ENCODE measurements around the gene ASB13. TPM values are rescaled to one million over a fixed set of nuclear protein-coding genes. Genes with fewer than 3 reads are reported as not detected.

The ASB13 gene
- 13.3 TPM for polyA plus RNA-seq (2013, experiment 1 of 2)
- 13.2 TPM for polyA plus RNA-seq (2013, experiment 2 of 2)

DNA sequence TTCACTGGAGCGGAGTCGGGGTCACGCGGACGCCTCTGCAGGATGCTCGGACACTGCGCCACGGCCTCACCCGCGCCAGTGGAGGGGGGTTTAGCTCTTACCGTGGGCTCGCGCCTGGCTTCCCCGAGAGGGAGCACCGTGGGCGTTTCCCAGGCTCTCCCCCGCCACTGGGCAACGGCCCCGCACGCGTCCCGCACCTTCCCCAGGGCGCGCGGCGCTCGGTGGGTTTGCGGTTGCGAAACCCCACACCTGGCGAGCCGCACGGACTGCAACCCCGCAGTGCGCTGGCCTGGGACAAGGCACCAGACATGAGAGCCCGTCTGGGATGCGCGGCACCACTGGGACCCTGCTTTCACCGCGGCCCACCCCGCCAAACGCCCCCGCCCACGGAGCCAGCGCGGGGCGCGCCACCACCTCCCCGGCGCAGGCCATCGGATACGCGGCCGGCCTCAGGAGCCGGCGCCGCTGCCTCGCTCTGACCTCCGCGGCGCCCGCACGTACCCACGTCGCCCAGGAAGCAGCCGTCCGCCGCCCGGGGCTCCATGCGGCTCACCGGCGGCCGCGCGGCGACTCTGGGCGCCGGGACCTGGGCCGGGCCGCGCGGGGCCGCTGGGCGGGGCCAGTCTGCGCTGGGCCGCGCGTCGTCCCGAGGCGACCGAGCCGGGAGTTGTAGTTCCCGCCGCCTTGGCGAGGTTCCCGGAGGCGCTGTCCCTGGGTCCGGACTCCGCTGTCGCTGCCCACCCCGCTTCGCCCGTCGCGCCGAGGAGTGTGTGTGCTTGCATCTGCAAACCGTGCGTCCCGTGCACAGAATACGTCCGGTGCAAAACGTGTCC lies at the start of gene ASB13:
ASB13 (minus strand) TSS at position 588 of the 833 bp plus-strand sequence; CDS start at position 544, 44 bp downstream.
- Histone ChIP-seq H3K14ac (ENCODE audit: low read length) (peak within 1 kb of the TSS; percentile 97), H3K4me2 (ENCODE audit: insufficient read depth, low read length, poor library complexity, severe bottlenecking) (peak within 1 kb of the TSS; percentile 96), H3K18ac (ENCODE audit: low read length) (peak within 1 kb of the TSS; percentile 97), H3K9me3 (replicated peaks in 1 of 2; ENCODE audit: control insufficient read depth in 2 of 2, insufficient read depth in 1 of 2, low read depth in 1 of 2, low read length in 2 of 2) (peaks cover 0 to 2% of the 10 kb centered on the region in 2 donors), H2AFZ (ENCODE audit: low read length) (peak within 1 kb of the TSS; percentile 92), H2BK15ac (ENCODE audit: low read length) (peak within 1 kb of the TSS; percentile 92), H4K91ac (ENCODE audit: low read depth, low read length, poor library complexity) (no peak within 1 kb of the TSS), H3K4me1 (ENCODE audit: control insufficient read depth in 2 of 2, insufficient read depth in 1 of 2, low read depth in 1 of 2, low read length in 2 of 2) (peaks cover 4 to 5% of the 10 kb centered on the region in 2 donors), H3K36me3 (replicated peaks in 1 of 2; ENCODE audit: control insufficient read depth in 2 of 2, insufficient read depth in 2 of 2, low read length in 2 of 2) (no peaks in the 10 kb centered on the region), H3K9ac (ENCODE audit: low read depth, low read length, poor library complexity) (peak within 1 kb of the TSS; percentile 97), H3K4ac (ENCODE audit: low read length) (peak within 1 kb of the TSS; percentile 99), H3K4me3 (ENCODE audit: low read length in 2 of 2) (peak within 1 kb of the TSS; percentile 59 to 99), H3K27me3 (ENCODE audit: control insufficient read depth in 3 of 3, insufficient read depth in 3 of 3, low read depth in 1 of 3, low read length in 3 of 3) (peaks cover 0 to 27% (median 7%) of the 10 kb centered on the region in 3 experiments), H3K23ac (ENCODE audit: low read depth, low read length, poor library complexity) (peak within 1 kb of the TSS; percentile 76), H3K27ac (replicated peaks; ENCODE audit: low read length) (no peak within 1 kb of the TSS), H2BK5ac (ENCODE audit: low read length) (peak within 1 kb of the TSS; percentile 53), H2BK120ac (ENCODE audit: low read depth, low read length) (peak within 1 kb of the TSS; percentile 47), H4K8ac (ENCODE audit: low read depth, low read length) (peak within 1 kb of the TSS; percentile 82), H3K79me1 (ENCODE audit: low read depth, low read length) (peaks cover 4% of the 10 kb centered on the region), H2BK12ac (ENCODE audit: low read length) (peak within 1 kb of the TSS; percentile 10), H2AK5ac (ENCODE audit: low read depth, low read length) (peak within 1 kb of the TSS; percentile 92)
- WGBS, 2 donors (ENCODE audit: extremely low coverage in 2 of 2, insufficient read length in 2 of 2, insufficient replicate concordance in 1 of 2), result no CpG with 5 or more reads among the region's 112 CpGs
- peak; percentile 56 for DNase-seq (ENCODE audit: low spot score)

- Histone ChIP-seq H3K4me3 (ENCODE audit: low read length in 2 of 2) (no peak overlapping the region), H3K79me1 (ENCODE audit: low read depth, low read length) (no peaks in the 10 kb centered on the region), H3K36me3 (replicated peaks in 1 of 2; ENCODE audit: control insufficient read depth in 2 of 2, insufficient read depth in 2 of 2, low read length in 2 of 2) (no peaks in the 10 kb centered on the region), H3K23ac (ENCODE audit: low read depth, low read length, poor library complexity) (no peak overlapping the region), H3K14ac (ENCODE audit: low read length) (no peak overlapping the region), H3K27ac (replicated peaks; ENCODE audit: low read length) (no peak overlapping the region), H2BK15ac (ENCODE audit: low read length) (no peak overlapping the region), H2AFZ (ENCODE audit: low read length) (no peak overlapping the region), H2BK12ac (ENCODE audit: low read length) (no peak overlapping the region), H4K91ac (ENCODE audit: low read depth, low read length, poor library complexity) (no peak overlapping the region), H3K4me1 (ENCODE audit: control insufficient read depth in 2 of 2, insufficient read depth in 1 of 2, low read depth in 1 of 2, low read length in 2 of 2) (peaks cover 0 to 2% of the 10 kb centered on the region in 2 donors), H4K8ac (ENCODE audit: low read depth, low read length) (no peak overlapping the region), H3K9me3 (replicated peaks in 1 of 2; ENCODE audit: control insufficient read depth in 2 of 2, insufficient read depth in 1 of 2, low read depth in 1 of 2, low read length in 2 of 2) (no peaks in the 10 kb centered on the region), H3K27me3 (ENCODE audit: control insufficient read depth in 3 of 3, insufficient read depth in 3 of 3, low read depth in 1 of 3, low read length in 3 of 3) (no peaks in the 10 kb centered on the region), H2AK5ac (ENCODE audit: low read depth, low read length) (no peak overlapping the region), H3K4me2 (ENCODE audit: insufficient read depth, low read length, poor library complexity, severe bottlenecking) (no peak overlapping the region), H3K4ac (ENCODE audit: low read length) (no peak overlapping the region), H2BK5ac (ENCODE audit: low read length) (no peak overlapping the region), H3K18ac (ENCODE audit: low read length) (no peak overlapping the region), H2BK120ac (ENCODE audit: low read depth, low read length) (no peak overlapping the region), H3K9ac (ENCODE audit: low read depth, low read length, poor library complexity) (no peak overlapping the region)
- no peak for DNase-seq (ENCODE audit: low spot score)
- 100% methylated on average over 1 of the region's 4 CpGs; no CpG with 5 or more reads in 1 of the 2 donors for WGBS, 2 donors (ENCODE audit: extremely low coverage in 2 of 2, insufficient read length in 2 of 2, insufficient replicate concordance in 1 of 2)
Observed at GRCh38 chr10:5711642-5712041, 45.2 kb upstream of the ASB13 start.

GRCh38 chr10:5710859-5711258 lies 44.5 kb upstream of the ASB13 start:
- Histone ChIP-seq H3K14ac (ENCODE audit: low read length) (no peak overlapping the region), H4K91ac (ENCODE audit: low read depth, low read length, poor library complexity) (no peak overlapping the region), H3K23ac (ENCODE audit: low read depth, low read length, poor library complexity) (no peak overlapping the region), H2BK15ac (ENCODE audit: low read length) (no peak overlapping the region), H3K9me3 (replicated peaks in 1 of 2; ENCODE audit: control insufficient read depth in 2 of 2, insufficient read depth in 1 of 2, low read depth in 1 of 2, low read length in 2 of 2) (no peaks in the 10 kb centered on the region), H3K4ac (ENCODE audit: low read length) (no peak overlapping the region), H3K4me1 (ENCODE audit: control insufficient read depth in 2 of 2, insufficient read depth in 1 of 2, low read depth in 1 of 2, low read length in 2 of 2) (peaks cover 0 to 2% of the 10 kb centered on the region in 2 donors), H3K18ac (ENCODE audit: low read length) (no peak overlapping the region), H3K36me3 (replicated peaks in 1 of 2; ENCODE audit: control insufficient read depth in 2 of 2, insufficient read depth in 2 of 2, low read length in 2 of 2) (no peaks in the 10 kb centered on the region), H4K8ac (ENCODE audit: low read depth, low read length) (no peak overlapping the region), H2AK5ac (ENCODE audit: low read depth, low read length) (no peak overlapping the region), H2BK5ac (ENCODE audit: low read length) (no peak overlapping the region), H3K4me3 (ENCODE audit: low read length in 2 of 2) (no peak overlapping the region), H2BK12ac (ENCODE audit: low read length) (no peak overlapping the region), H3K27me3 (ENCODE audit: control insufficient read depth in 3 of 3, insufficient read depth in 3 of 3, low read depth in 1 of 3, low read length in 3 of 3) (no peaks in the 10 kb centered on the region), H2AFZ (ENCODE audit: low read length) (no peak overlapping the region), H2BK120ac (ENCODE audit: low read depth, low read length) (no peak overlapping the region), H3K27ac (replicated peaks; ENCODE audit: low read length) (no peak overlapping the region), H3K9ac (ENCODE audit: low read depth, low read length, poor library complexity) (no peak overlapping the region), H3K79me1 (ENCODE audit: low read depth, low read length) (no peaks in the 10 kb centered on the region), H3K4me2 (ENCODE audit: insufficient read depth, low read length, poor library complexity, severe bottlenecking) (no peak overlapping the region)
- no peak for DNase-seq (ENCODE audit: low spot score)
- no CpG with 5 or more reads among the region's 1 CpG for WGBS, 2 donors (ENCODE audit: extremely low coverage in 2 of 2, insufficient read length in 2 of 2, insufficient replicate concordance in 1 of 2)

DNA sequence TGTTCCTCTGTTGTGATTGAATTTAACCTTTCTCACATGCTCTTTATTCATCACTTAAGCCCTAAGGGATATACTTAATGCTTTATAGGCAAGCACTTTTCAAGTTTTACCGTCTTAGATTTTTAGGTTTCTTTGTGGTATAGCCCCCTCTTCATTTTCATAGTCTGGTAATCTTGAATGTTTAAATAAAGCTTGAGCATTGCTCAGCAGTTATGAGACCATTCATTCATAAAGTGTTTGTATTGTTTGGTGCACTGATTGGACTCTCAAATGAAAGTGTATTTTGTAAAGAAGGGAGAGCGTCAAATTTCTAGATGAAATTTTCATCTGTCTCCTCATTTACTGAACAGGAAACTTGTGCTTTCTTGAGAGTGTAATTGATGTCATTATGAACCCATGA lies 43.5 kb upstream of the ASB13 start:
- Histone ChIP-seq H2AFZ (ENCODE audit: low read length) (no peak overlapping the region), H3K23ac (ENCODE audit: low read depth, low read length, poor library complexity) (no peak overlapping the region), H2BK12ac (ENCODE audit: low read length) (no peak overlapping the region), H3K27ac (replicated peaks; ENCODE audit: low read length) (no peak overlapping the region), H3K79me1 (ENCODE audit: low read depth, low read length) (no peaks in the 10 kb centered on the region), H3K14ac (ENCODE audit: low read length) (no peak overlapping the region), H3K4me1 (ENCODE audit: control insufficient read depth in 2 of 2, insufficient read depth in 1 of 2, low read depth in 1 of 2, low read length in 2 of 2) (peaks cover 0 to 2% of the 10 kb centered on the region in 2 donors), H3K9me3 (replicated peaks in 1 of 2; ENCODE audit: control insufficient read depth in 2 of 2, insufficient read depth in 1 of 2, low read depth in 1 of 2, low read length in 2 of 2) (no peaks in the 10 kb centered on the region), H3K18ac (ENCODE audit: low read length) (no peak overlapping the region), H4K91ac (ENCODE audit: low read depth, low read length, poor library complexity) (no peak overlapping the region), H2AK5ac (ENCODE audit: low read depth, low read length) (no peak overlapping the region), H3K27me3 (ENCODE audit: control insufficient read depth in 3 of 3, insufficient read depth in 3 of 3, low read depth in 1 of 3, low read length in 3 of 3) (no peaks in the 10 kb centered on the region), H3K4ac (ENCODE audit: low read length) (no peak overlapping the region), H2BK5ac (ENCODE audit: low read length) (no peak overlapping the region), H2BK120ac (ENCODE audit: low read depth, low read length) (no peak overlapping the region), H3K4me3 (ENCODE audit: low read length in 2 of 2) (no peak overlapping the region), H4K8ac (ENCODE audit: low read depth, low read length) (no peak overlapping the region), H2BK15ac (ENCODE audit: low read length) (no peak overlapping the region), H3K9ac (ENCODE audit: low read depth, low read length, poor library complexity) (no peak overlapping the region), H3K4me2 (ENCODE audit: insufficient read depth, low read length, poor library complexity, severe bottlenecking) (no peak overlapping the region), H3K36me3 (replicated peaks in 1 of 2; ENCODE audit: control insufficient read depth in 2 of 2, insufficient read depth in 2 of 2, low read length in 2 of 2) (no peaks in the 10 kb centered on the region)
- no CpG with 5 or more reads among the region's 2 CpGs for WGBS, 2 donors (ENCODE audit: extremely low coverage in 2 of 2, insufficient read length in 2 of 2, insufficient replicate concordance in 1 of 2)
- DNase-seq (ENCODE audit: low spot score), result no peak
